GM23248 (cell line): ENCODE measurements around the gene YPEL1. TPM values are rescaled to one million over a fixed set of nuclear protein-coding genes. Genes with fewer than 3 reads are reported as not detected.

Source experiments
- DNase-seq: peaks from one replicate; pipeline ENCODE4 v3.0.0-alpha.2; 2015
- H2AFZ ChIP-seq: fragments of 200-600 bp; sonication (generic); 2 replicates; pipeline ENCODE4 v1.6.1; 2016; ENCODE audit warnings: antibody characterized with exemption
- H3F3A ChIP-seq: fragments of 200-600 bp; sonication (generic); 2 replicates; pipeline ENCODE4 v1.6.1; 2016; ENCODE audit warnings: mild to moderate bottlenecking, antibody characterized with exemption, mixed run types; ENCODE audit not compliant: insufficient read depth
- H3K27ac ChIP-seq: fragments of 200-600 bp; sonication (generic); 2 replicates; pipeline ENCODE4 v1.5.1; 2016; ENCODE audit warnings: mild to moderate bottlenecking
- H3K27me3 ChIP-seq: fragments of 200-600 bp; sonication (generic); replicated peaks from 2 replicates; pipeline ENCODE4 v1.6.1; 2016; ENCODE audit warnings: mild to moderate bottlenecking; ENCODE audit not compliant: insufficient read depth
- H3K36me3 ChIP-seq: fragments of 200-600 bp; sonication (generic); 2 replicates; pipeline ENCODE4 v1.6.1; 2016; ENCODE audit warnings: low read depth, mild to moderate bottlenecking
- H3K4me1 ChIP-seq: fragments of 200-600 bp; sonication (generic); 2 replicates; pipeline ENCODE4 v1.6.1; 2016; ENCODE audit warnings: mild to moderate bottlenecking; ENCODE audit not compliant: insufficient read depth
- H3K4me2 ChIP-seq: fragments of 200-600 bp; sonication (generic); one replicate; pipeline ENCODE4 v1.6.1; 2016; ENCODE audit warnings: mild to moderate bottlenecking; ENCODE audit not compliant: unreplicated experiment
- H3K4me3 ChIP-seq: fragments of 200-600 bp; sonication (generic); 2 replicates; pipeline ENCODE4 v1.5.1; 2016; ENCODE audit warnings: mild to moderate bottlenecking
- H3K79me2 ChIP-seq: fragments of 200-600 bp; sonication (generic); 2 replicates; pipeline ENCODE4 v1.6.1; 2016; ENCODE audit warnings: mild to moderate bottlenecking; ENCODE audit not compliant: insufficient read depth
- H3K9ac ChIP-seq: fragments of 200-600 bp; sonication (generic); 2 replicates; pipeline ENCODE4 v1.6.1; 2016; ENCODE audit warnings: mild to moderate bottlenecking
- H3K9me2 ChIP-seq: fragments of 200-600 bp; sonication (generic); 2 replicates; pipeline ENCODE4 v1.6.1; 2016; ENCODE audit warnings: mixed run types, mild to moderate bottlenecking, moderate library complexity; ENCODE audit not compliant: insufficient read depth
- H3K9me3 ChIP-seq: fragments of 200-600 bp; sonication (generic); one replicate; pipeline ENCODE4 v1.6.1; 2017; ENCODE audit warnings: low read depth
- H4K20me1 ChIP-seq: fragments of 200-600 bp; sonication (generic); 2 replicates; pipeline ENCODE4 v1.6.0; 2016; ENCODE audit not compliant: insufficient read depth
- EZH2 ChIP-seq: fragments of 200-600 bp; sonication (generic); IDR thresholded peaks from 2 replicates; pipeline ENCODE4 v1.6.1; 2018; ENCODE audit warnings: antibody characterized with exemption, mild to moderate bottlenecking; ENCODE audit not compliant: insufficient read depth, poor library complexity, severe bottlenecking
- EZH2phosphoT487 ChIP-seq: fragments of 200-600 bp; sonication (generic); IDR thresholded peaks from 2 replicates; pipeline ENCODE4 v1.6.1; 2018; ENCODE audit warnings: antibody characterized with exemption, moderate library complexity, mild to moderate bottlenecking, low read depth; ENCODE audit not compliant: insufficient read depth
- WGBS, 2 experiments: methylation state at CpG; one replicate each; pipeline ENCODE4 v1.1.6; 2015 to 2017; ENCODE audit warnings: low lambda C conversion rate in 2 of 2, low coverage in 1 of 2; ENCODE audit errors: missing lambda C conversion rate in 2 of 2; 5-methylcytosine and 5-hydroxymethylcytosine counted together
- in situ Hi-C: fragments of 300-500 bp; cut with MboI; formaldehyde crosslinking; loops from 2 replicates; pipeline ENCODE4 v1.15.0; 2020
- polyA plus RNA-seq: library from polyadenylated mRNA; unstranded; fragments of >200 nt; fragmentation: Nextera tagmentation; extraction: Ambion mirVana; gene quantifications from 2 replicates; pipeline ENCODE4 v1.2.1, GENCODE V29; 2016
- total RNA-seq: library from RNA; depleted of rRNA; stranded (reverse); fragments of >200 nt; shearing (Covaris generic); gene quantifications from 2 replicates; pipeline ENCODE4 v1.2.3, GENCODE V29; 2014

Gene YPEL1
- total and polyA plus RNA-seq, 2 experiments from 2014 or later = 0.22 to 1.1 TPM

DNA sequence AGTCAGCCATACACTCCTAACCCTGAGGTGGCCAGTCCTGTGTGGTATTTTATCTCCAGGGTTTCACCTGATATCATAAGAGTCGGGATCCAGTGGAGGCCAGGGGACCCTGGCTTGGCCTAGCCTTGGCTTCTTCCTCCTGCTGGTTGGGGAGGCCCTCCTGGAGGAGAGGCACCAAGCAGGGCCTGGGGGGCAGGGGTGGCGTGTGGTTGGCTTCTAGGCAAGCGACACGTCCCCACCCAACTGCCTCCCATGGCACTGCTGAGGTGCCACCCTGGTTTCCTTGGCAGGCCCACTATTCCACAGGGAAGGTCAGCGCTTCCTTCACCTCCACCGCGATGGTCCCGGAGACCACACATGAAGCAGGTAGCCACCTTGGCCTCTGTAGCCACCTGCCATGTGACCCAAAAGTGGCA is 49.4 kb downstream of the YPEL1 start:
- no peak for TF ChIP-seq EZH2phosphoT487
- TF ChIP-seq EZH2 = no peak
- DNase-seq = no peak
- Histone ChIP-seq H3K9ac (no peak overlapping the region), H3K9me3 (no peaks in the 10 kb centered on the region), H3K4me2 (no peak overlapping the region), H4K20me1 (no peaks in the 10 kb centered on the region), H3K4me3 (no peak overlapping the region), H3F3A (no peaks in the 10 kb centered on the region), H2AFZ (no peak overlapping the region), H3K27me3 (no peaks in the 10 kb centered on the region), H3K79me2 (no peaks in the 10 kb centered on the region), H3K27ac (no peak overlapping the region), H3K4me1 (no peaks in the 10 kb centered on the region), H3K9me2 (no peaks in the 10 kb centered on the region), H3K36me3 (peaks cover 1% of the 10 kb centered on the region; the same call in 1 of the 2 replicates)
- WGBS, 2 experiments = 91 to 95% methylated on average over 5 to 8 of the region's 8 CpGs
- in situ Hi-C loops = no loop called here

DNA sequence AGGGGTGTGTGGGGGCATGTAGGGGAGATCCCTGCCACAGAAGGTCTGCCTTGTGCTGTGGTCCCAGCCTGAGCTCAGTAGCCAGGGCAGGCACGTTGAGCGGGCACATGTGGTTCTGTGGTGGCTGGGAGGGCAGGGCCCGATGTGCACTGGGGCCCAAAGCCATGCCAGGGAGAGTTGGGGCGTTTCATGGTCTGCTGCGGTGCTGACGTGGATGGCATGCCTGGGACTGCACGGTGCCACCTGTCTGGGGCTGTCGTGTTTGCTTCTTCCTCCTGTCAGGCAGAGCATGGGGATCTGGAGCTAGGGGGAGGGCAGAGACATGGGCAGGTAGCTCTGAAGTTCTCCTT is 50.5 kb downstream of the YPEL1 start:
- H4K20me1 ChIP-seq = no peaks in the 10 kb centered on the region
- H3K9me3 ChIP-seq = no peaks in the 10 kb centered on the region
- H3K4me1 ChIP-seq = no peaks in the 10 kb centered on the region
- H3K4me2 ChIP-seq = no peak overlapping the region
- in situ Hi-C loops = no loop called here
- no peaks in the 10 kb centered on the region; the same call in 1 of the 2 replicates for H3K36me3 ChIP-seq
- no peak overlapping the region for H3K4me3 ChIP-seq
- H3K79me2 ChIP-seq = no peaks in the 10 kb centered on the region
- no peaks in the 10 kb centered on the region for H3F3A ChIP-seq
- H3K27me3 ChIP-seq = no peaks in the 10 kb centered on the region
- H3K9me2 ChIP-seq = no peaks in the 10 kb centered on the region
- no peak for TF ChIP-seq EZH2
- DNase-seq = no peak
- H3K9ac ChIP-seq = no peak overlapping the region
- no peak overlapping the region for H3K27ac ChIP-seq
- H2AFZ ChIP-seq = no peak overlapping the region
- WGBS, 2 experiments = 75 to 79% methylated on average over 7 to 8 of the region's 8 CpGs

DNA sequence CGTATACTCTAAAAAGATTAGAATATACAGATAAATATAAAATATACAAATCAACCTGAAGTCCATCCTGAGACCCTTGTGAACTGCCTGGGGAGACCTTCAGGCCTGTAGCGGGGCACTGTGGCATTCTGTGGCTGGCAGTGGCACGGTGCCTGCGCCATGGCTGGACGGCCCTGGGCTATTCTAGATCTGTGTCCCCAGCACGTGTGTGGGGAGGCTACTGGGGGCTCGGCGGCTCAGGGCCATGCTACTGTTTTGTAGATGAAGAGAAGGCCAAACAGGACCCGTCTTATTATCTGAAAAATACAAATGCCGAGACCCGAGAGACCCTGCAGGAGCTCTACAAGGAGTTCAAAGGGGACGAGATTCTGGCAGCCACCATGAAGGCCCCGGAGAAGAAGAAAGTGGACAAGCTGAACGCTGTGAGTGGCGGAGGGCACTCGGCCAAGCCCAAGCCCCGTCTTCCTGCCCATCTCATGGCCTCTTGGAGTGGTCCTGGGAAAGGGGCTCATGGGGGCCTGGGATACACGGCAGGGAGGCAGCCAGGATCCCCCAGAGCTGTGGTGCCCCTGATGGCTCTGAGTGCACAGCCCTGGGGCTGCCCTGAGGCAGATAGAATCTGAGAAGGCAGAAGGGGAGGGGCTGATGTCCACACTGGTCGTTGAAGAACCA is 51.0 kb downstream of the YPEL1 start:
- no peak overlapping the region for H3K9ac ChIP-seq

DNA sequence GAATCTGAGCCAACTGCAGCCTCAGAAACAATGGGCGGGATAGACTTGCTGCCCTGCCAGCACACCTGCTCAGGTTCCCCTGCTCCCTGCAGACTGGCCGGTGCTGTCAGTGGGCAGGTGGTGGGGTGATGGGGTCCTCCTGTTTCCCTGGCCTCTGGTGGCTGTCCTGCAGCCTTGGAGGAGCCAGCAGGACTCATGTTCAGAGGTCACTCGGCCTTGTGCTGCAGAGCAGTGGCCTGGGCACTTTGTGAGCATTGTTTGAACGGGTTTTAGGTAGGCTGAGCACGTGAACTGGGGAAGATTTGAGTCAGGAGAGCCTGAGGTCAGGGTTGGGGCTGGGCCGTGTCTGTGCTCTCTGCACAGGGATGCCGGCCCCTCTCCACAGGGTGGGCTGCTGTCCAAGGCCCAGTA is 52.2 kb downstream of the YPEL1 start:
- Histone ChIP-seq H3K79me2 (no peaks in the 10 kb centered on the region), H3K27ac (no peak overlapping the region), H3K36me3 (no peaks in the 10 kb centered on the region), H3F3A (no peaks in the 10 kb centered on the region), H3K9me3 (no peaks in the 10 kb centered on the region), H3K9ac (no peak overlapping the region), H4K20me1 (no peaks in the 10 kb centered on the region), H3K9me2 (no peaks in the 10 kb centered on the region), H3K27me3 (no peaks in the 10 kb centered on the region), H2AFZ (no peak overlapping the region), H3K4me2 (no peak overlapping the region), H3K4me3 (no peak overlapping the region), H3K4me1 (no peaks in the 10 kb centered on the region)
- in situ Hi-C loops = no loop called here
- 88 to 89% methylated on average over 7 of the region's 7 CpGs for WGBS, 2 experiments
- no peak for TF ChIP-seq EZH2
- TF ChIP-seq EZH2phosphoT487 = no peak
- no peak for DNase-seq

More for the DNA sequence above, 51.0 kb downstream of the YPEL1 start:
- no peak for TF ChIP-seq EZH2
- TF ChIP-seq EZH2phosphoT487 = no peak
- Histone ChIP-seq H3F3A (no peaks in the 10 kb centered on the region), H3K4me3 (no peak overlapping the region), H4K20me1 (no peaks in the 10 kb centered on the region), H3K27me3 (no peaks in the 10 kb centered on the region), H2AFZ (no peak overlapping the region), H3K27ac (no peak overlapping the region), H3K36me3 (no peaks in the 10 kb centered on the region; the same call in 1 of the 2 replicates), H3K4me2 (no peak overlapping the region), H3K79me2 (no peaks in the 10 kb centered on the region), H3K9me2 (no peaks in the 10 kb centered on the region), H3K9me3 (no peaks in the 10 kb centered on the region), H3K4me1 (no peaks in the 10 kb centered on the region)
- DNase-seq = no peak
- in situ Hi-C loops = no loop called here
- 95 to 96% methylated on average over 19 of the region's 19 CpGs for WGBS, 2 experiments
